ENCODE results near the gene ELK4.

ELK4 gene

DNA sequence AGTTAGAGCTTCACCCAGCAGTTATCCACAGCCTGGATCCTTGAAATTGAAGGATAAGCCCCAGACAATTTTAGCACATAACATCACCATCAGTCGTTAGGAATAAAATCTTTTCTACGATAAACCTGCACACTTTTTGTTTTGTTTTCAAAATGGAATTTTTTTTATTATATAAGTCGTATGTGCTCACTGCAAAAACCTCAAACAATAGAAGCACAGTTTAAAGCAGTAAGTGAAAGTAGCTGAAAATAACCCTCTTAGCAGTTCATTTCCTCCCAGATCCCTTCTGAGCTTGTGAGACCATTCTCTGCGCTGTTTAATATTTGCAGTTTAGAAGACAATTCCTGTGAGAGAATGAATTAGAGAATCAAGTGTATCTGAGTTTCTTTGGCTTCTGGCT lies 38.3 kb downstream of the ELK4 start:
- TF ChIP-seq, protein P1, sequence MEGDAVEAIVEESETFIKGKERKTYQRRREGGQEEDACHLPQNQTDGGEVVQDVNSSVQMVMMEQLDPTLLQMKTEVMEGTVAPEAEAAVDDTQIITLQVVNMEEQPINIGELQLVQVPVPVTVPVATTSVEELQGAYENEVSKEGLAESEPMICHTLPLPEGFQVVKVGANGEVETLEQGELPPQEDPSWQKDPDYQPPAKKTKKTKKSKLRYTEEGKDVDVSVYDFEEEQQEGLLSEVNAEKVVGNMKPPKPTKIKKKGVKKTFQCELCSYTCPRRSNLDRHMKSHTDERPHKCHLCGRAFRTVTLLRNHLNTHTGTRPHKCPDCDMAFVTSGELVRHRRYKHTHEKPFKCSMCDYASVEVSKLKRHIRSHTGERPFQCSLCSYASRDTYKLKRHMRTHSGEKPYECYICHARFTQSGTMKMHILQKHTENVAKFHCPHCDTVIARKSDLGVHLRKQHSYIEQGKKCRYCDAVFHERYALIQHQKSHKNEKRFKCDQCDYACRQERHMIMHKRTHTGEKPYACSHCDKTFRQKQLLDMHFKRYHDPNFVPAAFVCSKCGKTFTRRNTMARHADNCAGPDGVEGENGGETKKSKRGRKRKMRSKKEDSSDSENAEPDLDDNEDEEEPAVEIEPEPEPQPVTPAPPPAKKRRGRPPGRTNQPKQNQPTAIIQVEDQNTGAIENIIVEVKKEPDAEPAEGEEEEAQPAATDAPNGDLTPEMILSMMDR (IDR thresholded peaks at IDR 0.05; ENCODE audit: insufficient read depth, low read depth, low read length, missing control alignments): no peak
- H3K4me3 ChIP-seq (ENCODE audit: low read depth, low read length): peak overlapping the region; percentile 46

DNA sequence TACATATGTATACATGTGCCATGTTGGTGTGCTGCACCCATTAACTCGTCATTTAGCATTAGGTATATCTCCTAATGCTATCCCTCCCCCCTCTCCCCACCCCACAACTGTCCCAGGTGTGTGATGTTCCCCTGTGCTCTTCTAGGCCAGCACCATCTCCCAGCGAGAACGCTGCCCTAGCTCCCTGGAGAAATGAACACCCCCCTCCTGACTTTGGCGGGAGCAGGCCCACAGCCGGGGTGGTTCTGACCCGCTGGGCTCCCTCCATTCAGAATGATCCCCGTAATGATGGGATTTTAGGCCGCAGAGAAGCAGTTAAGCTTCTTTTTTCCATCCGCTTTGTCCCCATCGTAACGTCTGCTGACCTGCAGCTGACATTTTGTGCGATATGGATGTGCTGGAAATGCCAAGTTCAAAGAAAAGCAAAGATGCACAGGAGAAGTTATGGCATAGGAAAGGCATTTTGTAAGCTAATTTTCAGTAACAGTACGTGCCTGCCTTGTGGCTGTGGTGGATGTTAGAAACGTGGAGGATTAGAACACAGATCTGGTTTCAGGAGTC lies 39.3 kb downstream of the ELK4 start:
- TF ChIP-seq, protein P1 (IDR thresholded peaks at IDR 0.05; ENCODE audit: insufficient read depth, low read depth, low read length, missing control alignments): no peak
- no peak for DNase-seq (ENCODE audit: low read depth)
- H3K4me3 ChIP-seq (ENCODE audit: low read depth, low read length): peak overlapping the region; percentile 66

More for the DNA sequence above, 38.3 kb downstream of the ELK4 start:
- DNase-seq (ENCODE audit: low read depth): peak; percentile 69

DNA sequence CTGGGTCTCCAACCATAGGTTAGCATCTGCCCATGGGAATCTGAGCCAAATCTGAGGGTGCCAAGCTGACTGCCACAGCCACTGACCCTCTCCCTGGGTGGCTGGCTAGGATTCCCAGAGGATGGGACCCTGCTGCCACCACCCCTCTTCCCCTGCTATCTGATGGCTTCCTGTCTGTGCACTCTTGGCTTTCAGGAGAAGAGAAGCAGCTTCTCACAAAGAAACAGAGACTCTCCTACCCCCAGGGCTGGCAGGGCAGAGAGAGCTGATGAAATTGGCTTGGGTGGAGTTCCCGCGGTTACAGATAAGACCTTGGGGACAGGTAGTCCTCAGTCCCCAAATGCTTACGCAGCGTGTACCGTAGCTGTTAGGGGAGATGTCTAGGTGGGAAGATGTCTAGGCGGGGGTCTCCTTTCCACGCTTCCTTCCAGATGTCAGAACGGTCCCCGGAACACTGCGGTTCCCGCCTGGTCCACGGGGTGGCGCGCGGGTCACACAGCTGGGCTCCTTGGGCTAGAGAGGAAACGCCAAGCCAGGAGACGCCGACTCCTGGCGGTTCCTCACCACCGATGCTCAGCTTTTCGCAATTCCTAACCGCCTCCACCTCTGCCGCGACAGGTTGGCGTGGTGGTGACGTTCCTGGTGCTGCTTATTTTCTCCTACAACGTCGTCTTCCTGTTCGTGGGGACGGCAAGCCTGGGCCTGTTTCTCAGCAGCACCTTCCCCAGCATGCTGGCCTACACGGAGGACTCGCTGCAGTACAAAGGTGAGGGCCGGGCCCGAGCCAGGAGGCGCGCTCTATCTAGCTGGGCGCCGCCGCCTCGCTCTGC lies 40.1 kb downstream of the ELK4 start:
- peak overlapping the region; percentile 66 for H3K4me3 ChIP-seq (ENCODE audit: low read depth, low read length)
- TF ChIP-seq, protein P1 (IDR thresholded peaks at IDR 0.05; ENCODE audit: insufficient read depth, low read depth, low read length, missing control alignments): peak; percentile 97
- peak; percentile 90 for DNase-seq (ENCODE audit: low read depth)

DNA sequence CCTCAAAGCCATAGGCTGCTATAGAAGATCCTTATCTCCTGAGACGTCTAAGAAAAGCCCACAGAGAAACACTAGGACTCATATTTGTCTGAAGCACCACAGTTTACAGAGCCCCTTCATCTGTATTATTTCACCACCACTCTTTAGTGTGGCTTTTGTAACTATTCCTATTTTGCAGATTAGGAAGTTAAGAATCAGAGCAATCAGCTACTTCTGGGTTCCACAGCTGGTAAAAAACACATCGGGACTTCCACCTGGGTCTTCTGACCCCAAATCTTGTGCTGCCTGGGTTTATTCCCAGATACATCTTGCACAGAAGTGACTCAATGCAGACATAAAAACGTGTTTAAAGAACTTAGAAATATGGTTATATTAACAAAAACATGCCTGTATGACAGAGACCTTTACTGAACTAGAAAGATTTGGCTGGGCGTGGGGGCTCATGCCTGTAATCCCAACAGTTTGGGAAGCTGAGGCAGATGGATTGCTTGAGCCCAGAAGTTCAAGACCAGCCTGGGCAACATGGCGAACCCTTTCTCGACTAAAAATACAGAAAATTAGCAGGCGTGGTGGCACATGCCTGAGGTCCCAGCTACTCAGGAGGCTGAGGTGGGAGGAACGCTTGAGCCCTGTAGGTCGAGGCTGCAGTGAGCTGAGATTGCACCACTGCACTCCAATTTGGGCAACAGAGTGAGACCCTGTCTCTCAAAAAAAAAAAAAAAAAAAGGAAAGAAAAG lies 40.9 kb downstream of the ELK4 start:
- TF ChIP-seq, protein P1 (IDR thresholded peaks at IDR 0.05; ENCODE audit: insufficient read depth, low read depth, low read length, missing control alignments): no peak
- no peak overlapping the region for H3K4me3 ChIP-seq (ENCODE audit: low read depth, low read length)
- no peak for DNase-seq (ENCODE audit: low read depth)

DNA sequence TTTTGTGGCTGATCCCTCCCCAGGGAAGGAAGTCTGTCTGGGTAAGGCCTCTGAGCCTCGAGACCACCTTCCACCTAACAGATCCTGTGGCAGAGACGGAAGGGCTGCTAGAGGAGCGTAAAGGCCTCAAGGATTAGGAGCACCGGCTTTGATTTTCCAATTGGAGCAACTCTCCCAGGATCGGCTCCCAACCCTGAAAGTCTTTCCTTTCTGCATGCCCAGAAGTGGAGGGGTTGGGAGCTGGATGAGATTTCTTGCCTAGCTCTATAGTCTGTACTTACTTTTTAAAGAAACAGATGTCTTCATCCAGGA lies 41.4 kb downstream of the ELK4 start:
- DNase-seq (ENCODE audit: low read depth): no peak
- H3K4me3 ChIP-seq (ENCODE audit: low read depth, low read length): no peak overlapping the region
- TF ChIP-seq, protein P1 (IDR thresholded peaks at IDR 0.05; ENCODE audit: insufficient read depth, low read depth, low read length, missing control alignments): no peak

DNA sequence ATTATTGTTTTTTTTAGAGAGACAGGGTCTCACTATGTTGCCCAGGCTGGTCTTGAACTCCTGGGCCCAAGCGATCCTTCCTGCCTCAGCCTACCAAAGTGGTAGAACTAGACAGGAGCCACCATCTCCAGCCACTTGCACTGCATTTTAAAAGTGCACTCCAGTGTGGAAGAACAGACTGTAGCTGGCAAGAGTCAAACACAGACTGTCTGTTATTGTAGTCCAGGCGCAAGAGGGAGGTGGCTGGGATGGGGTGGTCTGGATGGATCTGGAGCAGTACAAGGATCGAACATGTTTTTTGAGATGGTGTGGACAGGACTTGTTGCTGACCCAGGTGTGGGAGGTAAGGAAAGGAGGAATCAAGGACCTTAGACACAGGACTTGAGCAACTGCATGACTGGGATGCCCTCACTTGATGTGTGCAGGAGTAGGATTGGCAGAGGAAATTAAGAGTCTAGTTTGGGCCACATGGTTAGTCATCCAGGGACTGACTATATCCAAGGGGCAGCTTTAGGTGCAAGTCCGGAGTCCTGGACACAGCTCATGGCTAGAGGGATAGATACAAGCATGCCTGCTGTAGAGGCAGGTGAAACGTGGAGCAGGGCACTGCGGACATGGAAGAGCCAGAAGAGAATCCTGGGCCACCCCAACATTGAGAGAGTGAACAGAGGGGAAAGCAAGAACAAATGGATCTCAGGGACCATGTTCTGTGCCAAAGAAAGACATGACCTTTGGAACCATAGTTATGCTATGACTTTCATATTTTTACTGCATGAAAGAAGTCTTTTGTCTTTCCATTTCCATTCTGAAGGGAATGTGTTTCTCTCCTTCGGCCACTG lies 42.0 kb downstream of the ELK4 start:
- TF ChIP-seq, protein P1 (IDR thresholded peaks at IDR 0.05; ENCODE audit: insufficient read depth, low read depth, low read length, missing control alignments): no peak
- no peak overlapping the region for H3K4me3 ChIP-seq (ENCODE audit: low read depth, low read length)
- DNase-seq (ENCODE audit: low read depth): no peak

Data from GM12865 (cell line).